Astrocyte of the spinal cord (primary cell): ENCODE data around the gene SMYD3.
A peak's percentile ranks its signal among the peaks of the same experiment; 100 is the strongest.

Experiments used
- DNase-seq: peaks from one replicate; pipeline ENCODE4 v3.0.0; 2011; ENCODE audit warnings: low read depth, low spot score
- H3K4me3 ChIP-seq: 2 replicates; pipeline ENCODE4 v1.5.1; 2011; ENCODE audit warnings: low read depth, mild to moderate bottlenecking, low read length, moderate library complexity
- CTCF ChIP-seq: IDR thresholded peaks from 2 replicates; pipeline ENCODE4 v1.5.1; 2012; ENCODE audit warnings: low read depth, mild to moderate bottlenecking, low read length, inconsistent platforms
- in situ Hi-C: cut with HindIII; loops from 2 replicates; pipeline ENCODE4 v1.10.0; 2017; ENCODE audit warnings: low sequenced_read_pairs

Gene SMYD3

GRCh38 chr1:245990315-245991022 is 516.6 kb downstream of the SMYD3 start:
- no peak for TF ChIP-seq CTCF
- in situ Hi-C loops, result no loop called here
- no peak for DNase-seq
- no peak overlapping the region for H3K4me3 ChIP-seq

DNA sequence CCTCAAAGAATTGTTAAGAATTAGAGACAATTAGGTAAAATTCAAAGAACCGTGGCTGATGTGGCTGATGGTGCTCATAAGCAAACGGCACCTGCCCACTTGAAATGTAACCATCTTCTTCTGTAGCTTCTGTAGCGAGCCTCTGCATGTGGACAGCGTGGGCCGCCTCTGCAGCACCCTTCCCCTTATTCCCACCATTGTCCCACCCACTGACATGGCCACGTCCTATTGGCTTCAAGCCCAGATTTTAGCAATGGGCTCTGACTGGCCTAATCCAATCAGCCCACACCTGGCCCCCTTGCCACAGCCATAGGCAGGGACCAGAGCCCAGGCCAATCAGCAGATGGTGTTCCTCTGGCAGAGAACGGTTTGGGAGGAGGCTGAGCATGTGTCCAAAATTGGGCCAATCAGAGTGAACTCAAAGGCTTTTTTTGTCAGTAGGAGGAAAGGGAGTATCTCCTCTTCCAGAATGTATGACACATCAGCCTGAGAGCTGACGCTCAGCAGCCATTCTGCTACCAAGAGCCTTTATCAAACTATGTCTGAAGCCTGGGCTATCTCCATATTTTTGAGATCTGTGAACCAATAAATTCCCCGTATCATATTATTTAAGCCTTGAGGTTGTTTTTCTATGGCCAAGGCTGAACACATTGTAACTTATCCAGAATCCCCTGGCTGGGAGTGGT is 518.5 kb downstream of the SMYD3 start:
- no peak for DNase-seq
- no peak for TF ChIP-seq CTCF
- H3K4me3 ChIP-seq, result no peak overlapping the region
- in situ Hi-C loops, result no loop called here

DNA sequence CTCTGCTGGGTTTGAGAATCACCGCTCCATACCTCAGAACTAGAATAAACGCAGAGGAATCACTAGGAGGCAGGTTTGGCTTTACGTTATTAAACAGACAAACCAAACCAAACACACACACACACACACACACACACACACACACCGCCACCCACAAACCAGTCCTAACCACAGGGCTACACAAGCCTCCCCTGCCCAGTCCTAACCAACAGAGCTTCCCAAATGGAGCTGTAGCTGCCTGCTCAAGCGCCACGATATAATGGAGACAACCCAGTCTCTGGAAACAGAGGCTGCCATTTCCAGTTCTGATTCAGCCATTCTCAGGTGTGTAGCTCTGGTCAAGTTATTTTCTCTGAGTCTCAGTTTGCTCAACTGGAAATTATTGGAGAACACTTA is 519.1 kb downstream of the SMYD3 start:
- no peak overlapping the region for H3K4me3 ChIP-seq
- in situ Hi-C loops, result no loop called here
- TF ChIP-seq CTCF, result no peak
- DNase-seq, result no peak

DNA sequence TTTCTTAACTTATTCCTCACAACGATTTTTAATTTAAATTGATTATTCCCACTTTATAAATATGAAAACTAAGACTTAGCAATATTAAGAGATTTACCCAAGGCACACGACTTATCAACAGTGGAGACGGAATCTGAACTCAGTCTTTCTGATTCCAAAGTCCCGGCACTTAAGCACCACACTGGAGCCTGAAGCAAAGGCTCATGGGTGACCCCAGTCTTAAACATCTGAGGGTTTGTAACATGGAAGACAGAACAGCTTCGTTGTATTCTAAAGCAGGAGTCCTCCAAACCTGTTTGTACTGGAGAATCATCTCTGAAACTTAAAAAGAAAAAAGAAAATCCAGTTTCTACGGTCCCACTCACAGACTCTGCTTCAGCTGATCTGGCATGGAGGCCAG is 519.5 kb downstream of the SMYD3 start:
- no peak overlapping the region for H3K4me3 ChIP-seq
- in situ Hi-C loops, result no loop called here
- TF ChIP-seq CTCF, result no peak
- no peak for DNase-seq

DNA sequence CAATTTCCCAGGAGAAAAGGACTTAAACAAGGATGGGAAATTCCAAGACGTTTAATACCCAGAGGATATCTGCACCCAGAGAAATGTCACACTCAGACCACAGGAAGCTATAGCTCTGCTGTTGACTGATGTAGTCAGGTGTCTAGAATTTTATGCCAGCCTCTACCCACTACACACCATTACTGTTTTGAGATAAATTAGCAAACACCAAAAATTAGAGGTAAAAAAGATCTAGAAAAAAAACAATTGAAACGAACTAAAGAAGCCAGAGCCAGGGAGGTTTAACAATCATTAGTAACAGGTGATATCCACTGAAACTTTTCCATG is 519.9 kb downstream of the SMYD3 start:
- in situ Hi-C loops, result no loop called here
- no peak overlapping the region for H3K4me3 ChIP-seq
- DNase-seq, result no peak
- no peak for TF ChIP-seq CTCF

GRCh38 chr1:245986404-245987218 is 520.5 kb downstream of the SMYD3 start:
- no peak for TF ChIP-seq CTCF
- DNase-seq, result peak; percentile 91
- in situ Hi-C loops, result no loop called here
- H3K4me3 ChIP-seq, result no peak overlapping the region
